SK-N-SH (cell line): ENCODE measurements around the gene URM1. TPM values are rescaled to one million over a fixed set of nuclear protein-coding genes. Genes with fewer than 3 reads are reported as not detected.

ENCODE experiments used
- CTCF ChIA-PET: fragments of 300-600, 350-600 bp; formaldehyde crosslinking; extraction: SDS; loops from one replicate; lab custom pipeline; 2021; lab: Yijun Ruan, JAX
- POLR2A ChIA-PET: fragments of 350-600 bp; sonication (Branson Sonifier 250); formaldehyde crosslinking; extraction: SDS; loops from one replicate; lab custom pipeline; 2020; ENCODE audit warnings: antibody characterized with exemption, inconsistent platforms; lab: Yijun Ruan, JAX
- DNase-seq: peaks from one replicate; pipeline ENCODE4 v3.0.0; 2012
- H2AFZ ChIP-seq: fragments of 200-600 bp; sonication (generic); 2 replicates; pipeline ENCODE4 v1.8.1; 2016; ENCODE audit warnings: antibody characterized with exemption, mild to moderate bottlenecking, low read depth
- H3F3A ChIP-seq: fragments of 200-600 bp; sonication (generic); replicated peaks from 2 replicates; pipeline ENCODE3; 2016; ENCODE audit warnings: antibody characterized with exemption, mild to moderate bottlenecking; ENCODE audit not compliant: insufficient read depth
- H3K27ac ChIP-seq, 2 experiments: fragments of 200-500 bp in 1 of 2; fragments of 200-600 bp in 1 of 2; sonication (Bioruptor generic) in 1 of 2; sonication (generic), shearing (Covaris generic) in 1 of 2; 2 replicates each; pipeline versions ENCODE4 v1.5.1 to v1.6.1; 2014 to 2016; ENCODE audit warnings: low read depth in 2 of 2, inconsistent platforms in 1 of 2, low read length in 1 of 2, mild to moderate bottlenecking in 1 of 2, mixed read lengths in 1 of 2
- H3K27me3 ChIP-seq: fragments of 200-600 bp; sonication (generic), shearing (Covaris generic); 2 replicates; pipeline ENCODE4 v1.6.1; 2016; ENCODE audit warnings: mixed run types; ENCODE audit not compliant: insufficient read depth
- H3K36me3 ChIP-seq, 2 experiments: fragments of 200-500 bp in 1 of 2; fragments of 200-600 bp in 1 of 2; sonication (Bioruptor generic) in 1 of 2; sonication (generic) in 1 of 2; replicated peaks in 1 of 2; 2 replicates each; pipeline versions ENCODE3 to v1.5.1; 2014 to 2016; ENCODE audit warnings: low read length in 1 of 2, mild to moderate bottlenecking in 1 of 2; ENCODE audit not compliant: insufficient read depth in 2 of 2, control insufficient read depth in 1 of 2
- H3K4me1 ChIP-seq, 2 experiments: fragments of 200-500 bp in 1 of 2; fragments of 200-600 bp in 1 of 2; sonication (Bioruptor generic) in 1 of 2; sonication (generic), shearing (Covaris generic) in 1 of 2; 2 replicates each; pipeline versions ENCODE4 v1.5.1 to v1.6.1; 2014 to 2016; ENCODE audit warnings: low read depth in 1 of 2, low read length in 1 of 2, mixed run types in 1 of 2; ENCODE audit not compliant: insufficient read depth in 2 of 2, control insufficient read depth in 1 of 2
- H3K4me2 ChIP-seq: fragments of 200-600 bp; sonication (generic), shearing (Covaris generic); 2 replicates; pipeline ENCODE4 v1.6.1; 2017; ENCODE audit warnings: mixed run types
- H3K4me3 ChIP-seq, 2 experiments: fragments of 200-500 bp in 1 of 2; fragments of 200-600 bp in 1 of 2; sonication (Bioruptor generic) in 1 of 2; sonication (generic), shearing (Covaris generic) in 1 of 2; 2 replicates each; pipeline versions ENCODE4 v1.5.1 to v1.8.1; 2014 to 2016; ENCODE audit warnings: low read depth in 2 of 2, inconsistent platforms in 1 of 2, low read length in 1 of 2, mild to moderate bottlenecking in 1 of 2, mixed read lengths in 1 of 2, moderate library complexity in 1 of 2
- H3K79me2 ChIP-seq: fragments of 200-600 bp; sonication (generic); 2 replicates; pipeline ENCODE4 v1.8.1; 2017; ENCODE audit warnings: mild to moderate bottlenecking; ENCODE audit not compliant: insufficient read depth
- H3K9ac ChIP-seq: fragments of 200-600 bp; sonication (generic); 2 replicates; pipeline ENCODE4 v1.6.1; 2017; ENCODE audit warnings: mixed run types
- H3K9me2 ChIP-seq: fragments of 200-600 bp; sonication (generic); 2 replicates; pipeline ENCODE4 v1.6.1; 2017; ENCODE audit warnings: mixed run types
- H3K9me3 ChIP-seq: fragments of 200-600 bp; sonication (generic); 2 replicates; pipeline ENCODE4 v1.6.1; 2017; ENCODE audit warnings: mixed run types, mild to moderate bottlenecking, moderate library complexity
- H4K20me1 ChIP-seq: fragments of 200-600 bp; sonication (generic); 2 replicates; pipeline ENCODE4 v1.6.1; 2017; ENCODE audit warnings: mild to moderate bottlenecking, mixed run types; ENCODE audit not compliant: insufficient read depth
- CHD2 ChIP-seq: fragments of 150-350 bp; IDR thresholded peaks from 2 replicates; pipeline ENCODE4 v1.6.1; 2018; ENCODE audit warnings: low read length; ENCODE audit not compliant: partially characterized antibody
- ELF1 ChIP-seq: IDR thresholded peaks from 2 replicates; pipeline ENCODE4 v1.4.0; 2012
- EP300 ChIP-seq, 2 experiments: IDR thresholded peaks; 2 replicates each; pipeline versions ENCODE4 v1.4.0 to v1.6.1; 2012; ENCODE audit warnings: borderline replicate concordance in 1 of 2, low read depth in 1 of 2, low read length in 1 of 2
- FOSL2 ChIP-seq: IDR thresholded peaks from 2 replicates; pipeline ENCODE4 v1.4.0; 2012; ENCODE audit warnings: low read depth, mild to moderate bottlenecking, moderate library complexity, borderline replicate concordance
- FOXM1 ChIP-seq: IDR thresholded peaks from 2 replicates; pipeline ENCODE4 v1.4.0; 2012; ENCODE audit warnings: low read depth, mild to moderate bottlenecking
- MAX ChIP-seq: IDR thresholded peaks from 2 replicates; pipeline ENCODE4 v1.4.0; 2012; ENCODE audit warnings: low read depth
- MXI1 ChIP-seq: IDR thresholded peaks from 2 replicates; pipeline ENCODE4 v1.6.1; 2012; ENCODE audit warnings: mild to moderate bottlenecking, low read depth, low read length, improper control_type of control experiment
- NFIC ChIP-seq: IDR thresholded peaks from 2 replicates; pipeline ENCODE4 v1.4.0; 2012; ENCODE audit warnings: borderline replicate concordance
- RAD21 ChIP-seq: IDR thresholded peaks from 2 replicates; pipeline ENCODE4 v1.6.1; 2012; ENCODE audit warnings: mild to moderate bottlenecking, low read length
- RCOR1 ChIP-seq: fragments of 150-350 bp; IDR thresholded peaks from 2 replicates; pipeline ENCODE4 v1.6.1; 2017; ENCODE audit warnings: antibody characterized with exemption, low read length
- RXRA ChIP-seq: IDR thresholded peaks from 2 replicates; pipeline ENCODE4 v1.4.0; 2012; ENCODE audit warnings: low read depth, mild to moderate bottlenecking, borderline replicate concordance
- SMC3 ChIP-seq: IDR thresholded peaks from 2 replicates; pipeline ENCODE4 v1.6.1; 2012; ENCODE audit warnings: low read depth, low read length, improper control_type of control experiment
- TEAD4 ChIP-seq: IDR thresholded peaks from 2 replicates; pipeline ENCODE4 v1.4.0; 2012; ENCODE audit warnings: mild to moderate bottlenecking, borderline replicate concordance; ENCODE audit not compliant: insufficient read depth
- USF2 ChIP-seq: fragments of 150-350 bp; IDR thresholded peaks from 2 replicates; pipeline ENCODE4 v1.6.1; 2017; ENCODE audit warnings: antibody characterized with exemption, low read length, low read depth, borderline replicate concordance
- WGBS: methylation state at CpG from one replicate; pipeline ENCODE4 v1.1.6; 2017; ENCODE audit warnings: low lambda C conversion rate; 5-methylcytosine and 5-hydroxymethylcytosine counted together
- polyA plus RNA-seq, 3 experiments: library from polyadenylated mRNA; depleted of rRNA; stranded (reverse); fragments of >200 nt; gene quantifications; 2 replicates each; pipeline ENCODE4 v1.2.3, GENCODE V29; 2012
- TF ChIP-seq, protein P1 (sequence below): fragments of 200-600 bp; sonication (generic); IDR thresholded peaks from 2 replicates; pipeline ENCODE4 v1.6.1; 2017; ENCODE audit warnings: antibody characterized with exemption, mild to moderate bottlenecking, moderate library complexity

Gene URM1
- polyA plus RNA-seq, 1 of the 3 experiments (the other 2 are of a cell fraction): 58.9 TPM

GRCh38 chr9:128390813-128391711, 19.9 kb downstream of the URM1 start (continued):
- TF ChIP-seq, protein P1, sequence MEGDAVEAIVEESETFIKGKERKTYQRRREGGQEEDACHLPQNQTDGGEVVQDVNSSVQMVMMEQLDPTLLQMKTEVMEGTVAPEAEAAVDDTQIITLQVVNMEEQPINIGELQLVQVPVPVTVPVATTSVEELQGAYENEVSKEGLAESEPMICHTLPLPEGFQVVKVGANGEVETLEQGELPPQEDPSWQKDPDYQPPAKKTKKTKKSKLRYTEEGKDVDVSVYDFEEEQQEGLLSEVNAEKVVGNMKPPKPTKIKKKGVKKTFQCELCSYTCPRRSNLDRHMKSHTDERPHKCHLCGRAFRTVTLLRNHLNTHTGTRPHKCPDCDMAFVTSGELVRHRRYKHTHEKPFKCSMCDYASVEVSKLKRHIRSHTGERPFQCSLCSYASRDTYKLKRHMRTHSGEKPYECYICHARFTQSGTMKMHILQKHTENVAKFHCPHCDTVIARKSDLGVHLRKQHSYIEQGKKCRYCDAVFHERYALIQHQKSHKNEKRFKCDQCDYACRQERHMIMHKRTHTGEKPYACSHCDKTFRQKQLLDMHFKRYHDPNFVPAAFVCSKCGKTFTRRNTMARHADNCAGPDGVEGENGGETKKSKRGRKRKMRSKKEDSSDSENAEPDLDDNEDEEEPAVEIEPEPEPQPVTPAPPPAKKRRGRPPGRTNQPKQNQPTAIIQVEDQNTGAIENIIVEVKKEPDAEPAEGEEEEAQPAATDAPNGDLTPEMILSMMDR: no peak
- TF ChIP-seq USF2 (no peak), SMC3 (no peak), FOSL2 (no peak), RXRA (no peak), MAX (no peak), FOXM1 (no peak)
- TF ChIP-seq, all 33 proteins: peak for 0

DNA sequence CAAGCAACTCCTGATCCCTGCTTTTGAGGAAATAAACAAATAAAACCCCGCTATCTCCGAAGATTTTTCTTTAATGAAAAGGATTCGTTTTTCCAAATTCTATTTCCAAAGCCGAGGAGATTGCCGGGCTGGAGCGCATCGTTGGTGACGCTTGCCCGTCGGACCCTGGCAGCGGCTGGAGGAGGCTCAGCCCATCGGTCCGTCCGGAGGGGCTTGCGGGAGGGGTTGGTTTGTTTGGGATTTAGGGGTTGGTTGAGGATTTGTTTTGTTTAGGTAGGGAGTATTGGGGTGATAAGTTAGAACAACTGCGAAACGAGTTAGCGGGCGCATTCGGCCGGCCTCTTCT, 20.8 kb downstream of the URM1 start:
- H3K27ac ChIP-seq: no peak overlapping the region
- H3F3A ChIP-seq: no peaks in the 10 kb centered on the region
- no peaks in the 10 kb centered on the region for H3K79me2 ChIP-seq
- H3K4me2 ChIP-seq: no peak overlapping the region
- ChIA-PET POLR2A (no interaction called here), CTCF (interaction anchor here (2.8 kb wide), 1 partner anchor 20 kb away, joined by 15 read pairs; no protein-coding TSS in a partner anchor)
- 97% methylated on average over 21 of the region's 21 CpGs for WGBS
- peaks cover 5 to 56% of the 10 kb centered on the region in 2 experiments for H3K36me3 ChIP-seq
- H3K9ac ChIP-seq: no peak overlapping the region
- H4K20me1 ChIP-seq: no peaks in the 10 kb centered on the region
- no peaks in the 10 kb centered on the region; the same call in 1 of the 2 replicates for H3K27me3 ChIP-seq
- no peaks in the 10 kb centered on the region for H3K9me2 ChIP-seq
- DNase-seq: no peak
- H3K9me3 ChIP-seq: no peaks in the 10 kb centered on the region
- no peaks in the 10 kb centered on the region for H3K4me1 ChIP-seq
- no peak overlapping the region for H2AFZ ChIP-seq
- no peak overlapping the region for H3K4me3 ChIP-seq
- no peak for TF ChIP-seq FOSL2
- no peak for TF ChIP-seq RAD21

GRCh38 chr9:128392302-128393144, 21.3 kb downstream of the URM1 start:
- Histone ChIP-seq H3K27me3 (no peaks in the 10 kb centered on the region; the same call in 1 of the 2 replicates), H3K4me3 (no peak overlapping the region), H3K4me1 (no peaks in the 10 kb centered on the region), H3K9me2 (no peaks in the 10 kb centered on the region), H3K79me2 (no peaks in the 10 kb centered on the region), H3K36me3 (peaks cover 5 to 50% of the 10 kb centered on the region in 2 experiments), H2AFZ (no peak overlapping the region), H4K20me1 (no peaks in the 10 kb centered on the region), H3F3A (peaks cover 3% of the 10 kb centered on the region), H3K27ac (no peak overlapping the region), H3K9me3 (no peaks in the 10 kb centered on the region), H3K4me2 (no peak overlapping the region), H3K9ac (no peak overlapping the region)
- peak; percentile 35 for DNase-seq
- WGBS: 97% methylated on average over 68 of the region's 88 CpGs
- POLR2A ChIA-PET: no interaction called here
- CTCF ChIA-PET: interaction anchor here (1.2 kb wide), 2 partner anchors 28 to 46 kb away, joined by 4 read pairs; no protein-coding TSS in a partner anchor
- TF ChIP-seq TEAD4: no peak
- no peak for TF ChIP-seq ELF1
- no peak for TF ChIP-seq RCOR1
- no peak for TF ChIP-seq MXI1
- no peak for TF ChIP-seq CHD2
- TF ChIP-seq EP300 (IDR thresholded peaks at IDR 0.05; ENCODE audit: borderline replicate concordance in 1 of 2, low read depth in 1 of 2, low read length in 1 of 2): no peak
- no peak for TF ChIP-seq NFIC
- TF ChIP-seq USF2: no peak
